NCI-H187 treated with DMSO at 0.1 percent for 48 hours (cell line): ENCODE measurements around the gene UVSSA.
"Not testable (repeated sequence)": the region's sequence is repeated elsewhere in the genome, so short reads cannot be mapped to it uniquely, and the experiment has no call there.

Source experiments
- DNase-seq: peaks from one replicate; lab custom pipeline; 2025; lab: John Stamatoyannopoulos, UW

Gene UVSSA

DNA sequence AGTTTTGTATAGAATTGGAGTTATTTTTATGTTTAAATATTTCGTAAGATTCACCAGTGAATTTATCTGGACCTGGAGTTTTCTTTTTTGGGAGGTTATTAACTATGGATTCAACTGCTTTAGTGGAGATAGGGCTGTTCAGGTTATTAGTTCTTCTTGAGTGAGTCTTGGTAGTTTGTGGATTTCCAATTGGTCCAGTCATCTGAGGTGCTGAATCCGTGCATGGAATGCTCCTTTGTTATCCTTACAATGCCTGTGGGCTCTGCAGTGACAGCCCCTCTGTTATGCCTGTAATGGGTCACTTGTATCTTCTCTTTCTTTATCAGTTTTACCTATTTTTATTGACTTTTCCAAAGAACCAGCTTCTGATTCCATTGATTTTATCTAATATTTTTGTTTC, 74.6 kb downstream of the UVSSA start:
- no peak for DNase-seq

DNA sequence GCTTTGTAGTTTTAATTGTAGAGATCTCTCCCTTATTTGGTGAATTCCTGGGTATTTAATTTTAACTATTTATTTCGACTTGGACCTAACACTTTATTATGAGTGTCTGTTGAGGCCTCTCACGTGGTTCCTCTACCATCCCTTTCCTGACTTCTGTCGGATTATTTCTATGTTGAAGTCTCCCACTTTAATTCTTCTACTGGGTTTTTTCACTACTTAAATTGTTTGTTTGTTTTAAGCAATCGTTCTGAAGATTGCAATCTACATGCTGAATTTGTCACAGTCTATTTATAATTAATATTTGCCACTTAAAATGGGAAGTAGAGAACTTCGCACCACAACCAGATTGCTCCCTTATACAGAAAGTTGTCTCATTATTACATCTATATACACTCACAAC, 80.0 kb downstream of the UVSSA start:
- no peak for DNase-seq

DNA sequence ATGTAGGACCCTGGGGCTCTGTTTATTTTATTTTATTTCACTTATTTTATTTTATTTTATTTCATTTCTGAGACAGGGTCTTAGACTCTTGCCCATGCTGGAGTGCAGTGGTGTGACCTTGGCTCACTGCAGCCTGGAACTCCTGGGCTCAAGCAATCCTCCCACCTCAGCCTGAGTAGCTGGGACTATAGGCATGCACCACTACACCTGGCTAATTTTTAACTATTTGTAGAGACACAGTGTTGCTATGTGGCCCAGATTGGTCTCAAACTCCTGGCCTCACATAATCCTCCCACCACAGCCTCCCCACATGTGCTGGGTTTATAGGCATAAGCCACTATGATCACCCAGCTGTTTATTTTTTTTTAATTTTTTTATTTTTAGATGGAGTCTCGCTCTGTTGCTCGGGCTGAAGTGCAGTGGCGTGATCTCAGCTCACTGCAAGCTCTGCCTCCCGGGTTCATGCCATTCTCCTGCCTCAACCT, 96.7 kb downstream of the UVSSA start:
- not testable (repeated sequence) for DNase-seq
